Activated naive CD4-positive, alpha-beta T cell treated with anti-CD3 and anti-CD28 coated beads for 36 hours (primary cell): ENCODE measurements around the gene CHI3L2. TPM values are rescaled to one million over a fixed set of nuclear protein-coding genes. Genes with fewer than 3 reads are reported as not detected.
"Not testable (repeated sequence)": the region's sequence is repeated elsewhere in the genome, so short reads cannot be mapped to it uniquely, and the experiment has no call there.

ENCODE experiments used
- CTCF ChIA-PET: fragments of 350-600 bp; sonication (Branson Sonifier 250); formaldehyde crosslinking; loops from one replicate; lab custom pipeline; 2021; ENCODE audit warnings: antibody characterized with exemption; lab: Charles Lee
- DNase-seq: peaks from one replicate; pipeline ENCODE4 v3.0.0-alpha.2; 2020
- H3K27ac Mint-ChIP-seq: one replicate; pipeline ENCODE4 v1.8.0; 2021; ENCODE audit warnings: mild to moderate bottlenecking, mixed read lengths
- H3K27me3 Mint-ChIP-seq: one replicate; pipeline ENCODE4 v1.8.0; 2021; ENCODE audit warnings: low read depth, mixed read lengths
- H3K36me3 Mint-ChIP-seq: one replicate; pipeline ENCODE4 v1.8.0; 2021; ENCODE audit warnings: low read depth, mixed read lengths
- H3K4me1 Mint-ChIP-seq: one replicate; pipeline ENCODE4 v1.8.0; 2021; ENCODE audit warnings: low read depth, mixed read lengths
- H3K4me3 Mint-ChIP-seq: one replicate; pipeline ENCODE4 v1.8.0; 2021; ENCODE audit warnings: mild to moderate bottlenecking, moderate library complexity, mixed read lengths
- H3K9me3 Mint-ChIP-seq: one replicate; pipeline ENCODE4 v1.8.0; 2021; ENCODE audit warnings: mixed read lengths
- intact Hi-C: fragments of 100-400 bp; cut with micrococcal nuclease; formaldehyde crosslinking; loops from one replicate; pipeline ENCODE4 v1.15.1; 2023
- total RNA-seq, 2 experiments: library from RNA; stranded (reverse); gene quantifications; one replicate each; pipeline ENCODE4 v1.2.3, GENCODE V29; 2021

The CHI3L2 gene
- total RNA-seq, 2 experiments from 2014 or later, result 5.3 to 5.5 TPM

DNA sequence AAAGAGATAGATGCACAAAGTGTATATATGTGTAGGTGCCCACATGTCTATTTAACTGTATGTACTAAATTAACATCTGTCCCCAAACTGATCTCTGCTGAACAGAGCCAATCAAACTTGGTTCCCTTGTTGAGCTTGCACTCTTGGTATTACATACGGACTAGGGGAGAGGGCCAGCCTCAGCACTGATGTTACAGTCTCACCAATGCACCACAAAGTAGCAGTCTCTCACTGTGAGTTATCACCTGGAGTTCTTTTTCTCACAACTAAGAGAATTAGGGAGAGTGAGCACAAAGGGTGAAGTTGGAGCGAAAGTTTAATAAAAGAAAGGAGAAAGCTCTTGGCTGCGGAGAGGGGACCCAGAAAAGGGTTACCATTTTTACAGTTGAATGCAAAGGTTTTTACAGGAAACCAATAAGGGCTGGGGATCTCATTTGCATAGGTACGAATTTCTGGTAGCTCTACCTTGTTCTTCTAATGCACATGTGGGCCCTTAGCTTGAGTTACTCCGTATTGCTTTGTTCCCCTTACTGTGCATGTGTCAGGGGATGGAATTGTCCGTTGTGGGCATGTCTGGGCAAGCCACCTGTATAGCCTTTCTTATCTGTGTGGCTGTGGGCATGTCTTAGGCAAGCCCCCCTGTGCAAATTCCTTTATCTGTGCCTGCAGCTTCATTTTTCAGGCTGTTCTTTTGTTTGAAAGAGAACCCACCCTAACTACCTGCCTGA lies 13.3 kb upstream of the CHI3L2 start:
- Mint-ChIP-seq H3K27me3 (no peaks in the 10 kb centered on the region), H3K9me3 (no peaks in the 10 kb centered on the region), H3K36me3 (no peaks in the 10 kb centered on the region), H3K4me3 (peak overlapping the region; percentile 75), H3K27ac (peak overlapping the region; percentile 99), H3K4me1 (peaks cover 82% of the 10 kb centered on the region)
- CTCF ChIA-PET, result interaction anchor here (0.6 to 10.6 kb wide), 6 partner anchors 9 to 74 kb away, joined by 3 to 234 read pairs (median 4); partner anchors contain the start of genes CEPT1, DENND2D and DRAM2
- intact Hi-C loops, result loop anchor here (1.0 kb wide), 1 partner anchor 10 kb away; no protein-coding TSS in a partner anchor
- peak; percentile 58 for DNase-seq

- no peaks in the 10 kb centered on the region for H3K9me3 Mint-ChIP-seq
Observed at GRCh38 chr1:111214884-111215283, 12.6 kb upstream of the CHI3L2 start.

GRCh38 chr1:111215285-111215684 lies 12.2 kb upstream of the CHI3L2 start:
- CTCF ChIA-PET, result interaction anchor here (0.6 to 10.6 kb wide), 4 partner anchors 18 to 180 kb away, joined by 3 to 234 read pairs (median 4); partner anchors contain the start of genes CEPT1, DENND2D and DRAM2

More at GRCh38 chr1:111214884-111215283, 12.6 kb upstream of the CHI3L2 start:
- DNase-seq, result peak; percentile 85
- Mint-ChIP-seq H3K27ac (peak overlapping the region; percentile 99), H3K4me3 (peak overlapping the region; percentile 75), H3K36me3 (no peaks in the 10 kb centered on the region), H3K27me3 (no peaks in the 10 kb centered on the region), H3K4me1 (peaks cover 83% of the 10 kb centered on the region)
- intact Hi-C loops, result loop anchor here (1.0 to 5.0 kb wide), 4 partner anchors 11 to 402 kb away; partner anchors contain the start of genes DENND2D and RAP1A
- CTCF ChIA-PET, result interaction anchor here (1.0 to 10.6 kb wide), 5 partner anchors 9 to 74 kb away, joined by 3 to 234 read pairs (median 3); partner anchors contain the start of genes CEPT1, DENND2D and DRAM2

DNA sequence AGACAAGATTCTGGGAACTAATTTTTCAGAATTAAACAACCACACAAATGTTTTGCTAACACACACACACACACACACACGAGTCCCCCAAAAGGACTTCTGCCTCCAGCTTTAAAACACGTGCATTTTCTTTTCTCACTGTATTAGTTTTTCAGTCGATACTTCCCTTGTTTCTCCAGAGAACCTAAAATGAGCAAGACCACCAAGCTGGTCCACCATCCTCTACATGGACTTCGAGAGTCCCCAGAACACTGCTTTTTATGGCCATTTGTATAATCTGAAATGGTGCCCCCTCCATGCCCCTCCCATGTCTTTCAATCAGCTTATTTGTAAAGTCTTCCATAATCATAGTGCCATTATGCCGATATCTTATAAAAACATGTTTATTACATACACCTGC lies 10.8 kb upstream of the CHI3L2 start:
- H3K27me3 Mint-ChIP-seq, result no peaks in the 10 kb centered on the region
- H3K4me3 Mint-ChIP-seq, result peak overlapping the region; percentile 59
- intact Hi-C loops, result loop anchor here (1.0 to 5.0 kb wide), 13 partner anchors 12 to 586 kb away; partner anchors contain the start of genes ATP5PB, CEPT1, DRAM2 and RAP1A
- H3K9me3 Mint-ChIP-seq, result no peaks in the 10 kb centered on the region
- DNase-seq, result no peak
- CTCF ChIA-PET, result interaction anchor here (0.5 to 10.6 kb wide), 5 partner anchors 8 to 597 kb away, joined by 3 to 234 read pairs (median 3); partner anchors contain the start of gene DENND2D
- no peaks in the 10 kb centered on the region for H3K36me3 Mint-ChIP-seq
- H3K27ac Mint-ChIP-seq, result peak overlapping the region; percentile 99
- peaks cover 95% of the 10 kb centered on the region for H3K4me1 Mint-ChIP-seq

More at GRCh38 chr1:111215285-111215684, 12.2 kb upstream of the CHI3L2 start:
- Mint-ChIP-seq H3K27ac (peak overlapping the region; percentile 99), H3K4me1 (peaks cover 83% of the 10 kb centered on the region), H3K4me3 (peak overlapping the region; percentile 75)
- H3K9me3 Mint-ChIP-seq, H3K27me3 Mint-ChIP-seq, H3K36me3 Mint-ChIP-seq, DNase-seq: not testable (repeated sequence)
- intact Hi-C loops, result loop anchor here (1.0 to 5.0 kb wide), 3 partner anchors 15 to 402 kb away; partner anchors contain the start of genes DENND2D and RAP1A

- no peak for DNase-seq
- Mint-ChIP-seq H3K36me3 (no peaks in the 10 kb centered on the region), H3K9me3 (no peaks in the 10 kb centered on the region), H3K27ac (peak overlapping the region; percentile 99), H3K4me1 (peaks cover 98% of the 10 kb centered on the region), H3K27me3 (no peaks in the 10 kb centered on the region), H3K4me3 (peak overlapping the region; percentile 59)
- intact Hi-C loops, result loop anchor here (1.0 to 5.0 kb wide), 9 partner anchors 59 to 587 kb away; partner anchors contain the start of genes ATP5PB, RAP1A and WDR77
- CTCF ChIA-PET, result interaction anchor here (0.5 to 10.6 kb wide), 4 partner anchors 14 to 225 kb away, joined by 3 to 234 read pairs (median 4); partner anchors contain the start of gene DENND2D
Observed at GRCh38 chr1:111217183-111217910, 10.2 kb upstream of the CHI3L2 start.

- no peaks in the 10 kb centered on the region for H3K27me3 Mint-ChIP-seq
- no peaks in the 10 kb centered on the region for H3K36me3 Mint-ChIP-seq
- peak overlapping the region; percentile 99 for H3K27ac Mint-ChIP-seq
- intact Hi-C loops, result loop anchor here (5.0 kb wide), 2 partner anchors 288 to 398 kb away; partner anchors contain the start of gene RAP1A
- H3K4me1 Mint-ChIP-seq, result peaks cover 95% of the 10 kb centered on the region
- H3K9me3 Mint-ChIP-seq, result no peaks in the 10 kb centered on the region
- peak overlapping the region; percentile 42 for H3K4me3 Mint-ChIP-seq
- CTCF ChIA-PET, result interaction anchor here (0.6 to 10.6 kb wide), 12 partner anchors 12 to 411 kb away, joined by 3 to 234 read pairs (median 4); partner anchors contain the start of genes CEPT1, DENND2D and DRAM2
- no peak for DNase-seq
Observed at GRCh38 chr1:111218701-111219556, 8.6 kb upstream of the CHI3L2 start.

GRCh38 chr1:111219557-111220286 lies 7.8 kb upstream of the CHI3L2 start:
- no peaks in the 10 kb centered on the region for H3K36me3 Mint-ChIP-seq
- H3K9me3 Mint-ChIP-seq, result no peaks in the 10 kb centered on the region
- peak overlapping the region; percentile 99 for H3K27ac Mint-ChIP-seq
- no peaks in the 10 kb centered on the region for H3K27me3 Mint-ChIP-seq
- H3K4me1 Mint-ChIP-seq, result peaks cover 93% of the 10 kb centered on the region
- DNase-seq, result peak; percentile 85
- CTCF ChIA-PET, result interaction anchor here (0.7 to 10.6 kb wide), 10 partner anchors 12 to 223 kb away, joined by 3 to 234 read pairs (median 5); partner anchors contain the start of genes CEPT1, DENND2D and DRAM2
- H3K4me3 Mint-ChIP-seq, result peak overlapping the region; percentile 42
- intact Hi-C loops, result loop anchor here (2.0 to 10.0 kb wide), 6 partner anchors 32 to 885 kb away; partner anchors contain the start of genes RAP1A and RBM15

GRCh38 chr1:111220302-111220890 lies 7.1 kb upstream of the CHI3L2 start:
- Mint-ChIP-seq H3K4me3 (peak overlapping the region; percentile 39), H3K9me3 (no peaks in the 10 kb centered on the region), H3K27me3 (no peaks in the 10 kb centered on the region), H3K36me3 (no peaks in the 10 kb centered on the region), H3K27ac (peak overlapping the region; percentile 99), H3K4me1 (peaks cover 93% of the 10 kb centered on the region)
- CTCF ChIA-PET, result interaction anchor here (0.9 to 10.6 kb wide), 9 partner anchors 12 to 222 kb away, joined by 3 to 234 read pairs (median 5); partner anchors contain the start of genes CEPT1, DENND2D and DRAM2
- intact Hi-C loops, result loop anchor here (2.0 to 10.0 kb wide), 4 partner anchors 33 to 886 kb away; partner anchors contain the start of gene RBM15
- DNase-seq, result no peak

DNA sequence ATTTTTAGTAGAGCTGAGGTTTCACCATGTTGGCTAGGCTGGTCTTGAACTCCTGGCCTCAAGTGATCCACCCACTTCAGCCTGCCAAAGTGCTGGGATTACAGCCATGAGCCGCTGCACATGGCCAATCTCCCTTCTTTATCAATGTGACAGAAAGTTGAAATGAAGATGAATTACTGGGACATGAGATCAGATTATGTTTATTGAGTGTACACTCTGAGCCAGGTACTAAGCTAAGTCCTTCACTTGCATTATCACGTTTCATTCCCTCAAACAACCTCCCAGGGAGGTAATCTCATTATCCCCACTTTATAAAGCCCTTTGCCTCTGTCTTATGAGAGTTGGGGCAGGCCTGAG lies 6.3 kb upstream of the CHI3L2 start:
- Mint-ChIP-seq H3K4me3 (peak overlapping the region; percentile 1), H3K27ac (peak overlapping the region; percentile 99), H3K9me3 (no peaks in the 10 kb centered on the region), H3K4me1 (peaks cover 94% of the 10 kb centered on the region), H3K27me3 (no peaks in the 10 kb centered on the region), H3K36me3 (no peaks in the 10 kb centered on the region)
- CTCF ChIA-PET, result interaction anchor here (0.5 to 10.6 kb wide), 10 partner anchors 24 to 251 kb away, joined by 3 to 234 read pairs (median 4); partner anchors contain the start of genes CEPT1, DENND2D and DRAM2
- no peak for DNase-seq
- intact Hi-C loops, result loop anchor here (1.0 to 10.0 kb wide), 5 partner anchors 34 to 886 kb away; partner anchors contain the start of gene RBM15
